GM12864 (cell line): ENCODE measurements around the gene CTIF.

Source experiments
- DNase-seq: peaks from one replicate; pipeline ENCODE4 v3.0.0-alpha.2; 2011; ENCODE audit warnings: low read depth
- H3K4me3 ChIP-seq: 2 replicates; pipeline ENCODE4 v1.5.1; 2011; ENCODE audit warnings: mild to moderate bottlenecking, low read depth, low read length, control low read depth
- CTCF ChIP-seq: IDR thresholded peaks from 2 replicates; pipeline ENCODE4 v1.5.1; 2011; ENCODE audit warnings: low read depth, mild to moderate bottlenecking, moderate library complexity, low read length, control low read depth, inconsistent platforms; ENCODE audit errors: missing control alignments

Gene CTIF

GRCh38 chr18:48769006-48769636, 230.3 kb downstream of the CTIF start:
- no peak for DNase-seq
- H3K4me3 ChIP-seq: no peak overlapping the region
- no peak for TF ChIP-seq CTCF

- H3K4me3 ChIP-seq: no peak overlapping the region
- DNase-seq: no peak
- no peak for TF ChIP-seq CTCF
Observed at GRCh38 chr18:48770243-48770642, 231.4 kb downstream of the CTIF start.

GRCh38 chr18:48771641-48772375, 233.0 kb downstream of the CTIF start:
- no peak for DNase-seq
- no peak overlapping the region for H3K4me3 ChIP-seq
- TF ChIP-seq CTCF: no peak

GRCh38 chr18:48772457-48772856, 233.6 kb downstream of the CTIF start:
- DNase-seq: no peak
- no peak for TF ChIP-seq CTCF
- no peak overlapping the region for H3K4me3 ChIP-seq

- H3K4me3 ChIP-seq: no peak overlapping the region
- no peak for TF ChIP-seq CTCF
- no peak for DNase-seq
Observed at GRCh38 chr18:48773821-48774220, 235.0 kb downstream of the CTIF start.

GRCh38 chr18:48774941-48775340, 236.1 kb downstream of the CTIF start:
- no peak overlapping the region for H3K4me3 ChIP-seq
- DNase-seq: no peak
- no peak for TF ChIP-seq CTCF
